DOHH2 (cell line): Measurements from ENCODE around the gene ESPL1.

ENCODE experiments used
- H3F3A ChIP-seq: fragments of 200-600 bp; sonication (generic), shearing (Covaris generic); 2 replicates; pipeline ENCODE4 v1.6.0; 2016; ENCODE audit warnings: antibody characterized with exemption, mild to moderate bottlenecking; ENCODE audit not compliant: control insufficient read depth, insufficient read depth
- H3K27ac ChIP-seq: fragments of 200-600 bp; sonication (generic); 2 replicates; pipeline ENCODE4 v1.5.1; 2014; ENCODE audit warnings: low read depth, mild to moderate bottlenecking, low read length, moderate library complexity
- H3K27me3 ChIP-seq: fragments of 200-600 bp; sonication (generic); 2 replicates; pipeline ENCODE4 v1.6.1; 2014; ENCODE audit warnings: mild to moderate bottlenecking, low read length, mixed read lengths; ENCODE audit not compliant: control insufficient read depth
- H3K36me3 ChIP-seq: fragments of 200-600 bp; sonication (generic); 2 replicates; pipeline ENCODE4 v1.6.1; 2014; ENCODE audit warnings: mild to moderate bottlenecking, low read length, moderate library complexity, mixed read lengths; ENCODE audit not compliant: control insufficient read depth
- H3K4me1 ChIP-seq: fragments of 200-600 bp; sonication (generic); 2 replicates; pipeline ENCODE4 v1.6.1; 2014; ENCODE audit warnings: mild to moderate bottlenecking, low read length, mixed read lengths; ENCODE audit not compliant: control insufficient read depth
- H3K4me2 ChIP-seq: fragments of 200-600 bp; sonication (generic); 2 replicates; pipeline ENCODE4 v1.6.0; 2014; ENCODE audit warnings: mild to moderate bottlenecking, low read length, moderate library complexity
- H3K4me3 ChIP-seq: fragments of 200-600 bp; sonication (generic); 2 replicates; pipeline ENCODE4 v1.5.1; 2014; ENCODE audit warnings: mild to moderate bottlenecking, low read length, mixed read lengths
- H3K79me2 ChIP-seq: fragments of 200-600 bp; sonication (generic); 2 replicates; pipeline ENCODE4 v1.6.1; 2014; ENCODE audit warnings: mild to moderate bottlenecking, low read length, mixed read lengths; ENCODE audit not compliant: control insufficient read depth
- H3K9me2 ChIP-seq: fragments of 200-600 bp; sonication (generic); replicated peaks from 2 replicates; pipeline ENCODE4 v1.6.1; 2014; ENCODE audit warnings: mild to moderate bottlenecking, low read length, mixed read lengths; ENCODE audit not compliant: control insufficient read depth
- H3K9me3 ChIP-seq: fragments of 200-600 bp; sonication (generic); 2 replicates; pipeline ENCODE4 v1.6.1; 2014; ENCODE audit warnings: antibody characterized with exemption, low read length, mixed read lengths; ENCODE audit not compliant: control insufficient read depth, insufficient read depth
- H4K20me1 ChIP-seq: fragments of 200-600 bp; sonication (generic); 2 replicates; pipeline ENCODE4 v1.6.0; 2014; ENCODE audit warnings: low read depth, mild to moderate bottlenecking, antibody characterized with exemption, low read length, moderate library complexity; ENCODE audit not compliant: control insufficient read depth, insufficient read depth
- EZH2phosphoT487 ChIP-seq: fragments of 200-600 bp; sonication (generic); IDR thresholded peaks from 2 replicates; pipeline ENCODE4 v1.6.1; 2017; ENCODE audit warnings: borderline replicate concordance, mild to moderate bottlenecking, antibody characterized with exemption, low read length, moderate library complexity, mixed read lengths
- TF ChIP-seq, protein P1 (sequence below): fragments of 200-600 bp; sonication (generic); IDR thresholded peaks from one replicate; pipeline ENCODE4 v1.5.1; 2014; ENCODE audit warnings: antibody characterized with exemption, mild to moderate bottlenecking, low read depth, low read length; ENCODE audit not compliant: poor library complexity, severe bottlenecking

Gene ESPL1

DNA sequence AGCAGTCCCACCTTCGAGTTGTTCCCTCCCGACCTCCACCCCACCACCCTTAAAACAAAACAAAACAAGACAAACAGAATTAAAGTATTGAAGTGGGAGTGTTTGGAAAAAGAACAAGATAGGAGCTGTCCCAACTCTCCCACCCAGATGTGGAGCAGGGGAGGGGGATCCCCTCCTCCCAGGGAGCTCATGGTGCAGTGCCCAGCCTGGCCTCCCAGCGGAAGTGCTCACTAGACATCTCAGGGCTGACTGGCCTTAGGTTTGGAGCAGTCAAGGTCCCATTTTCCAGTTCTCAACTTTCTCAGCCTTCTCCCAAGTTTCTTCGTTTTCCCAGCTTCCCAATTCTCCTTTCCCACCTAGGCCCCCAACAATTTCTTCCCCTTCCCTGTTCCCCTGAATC lies 65.2 kb downstream of the ESPL1 start:
- H3K9me2 ChIP-seq: no peaks in the 10 kb centered on the region
- no peaks in the 10 kb centered on the region for H3K9me3 ChIP-seq
- no peaks in the 10 kb centered on the region for H3K79me2 ChIP-seq
- H3F3A ChIP-seq: no peaks in the 10 kb centered on the region
- no peaks in the 10 kb centered on the region for H3K36me3 ChIP-seq
- TF ChIP-seq, protein P1, sequence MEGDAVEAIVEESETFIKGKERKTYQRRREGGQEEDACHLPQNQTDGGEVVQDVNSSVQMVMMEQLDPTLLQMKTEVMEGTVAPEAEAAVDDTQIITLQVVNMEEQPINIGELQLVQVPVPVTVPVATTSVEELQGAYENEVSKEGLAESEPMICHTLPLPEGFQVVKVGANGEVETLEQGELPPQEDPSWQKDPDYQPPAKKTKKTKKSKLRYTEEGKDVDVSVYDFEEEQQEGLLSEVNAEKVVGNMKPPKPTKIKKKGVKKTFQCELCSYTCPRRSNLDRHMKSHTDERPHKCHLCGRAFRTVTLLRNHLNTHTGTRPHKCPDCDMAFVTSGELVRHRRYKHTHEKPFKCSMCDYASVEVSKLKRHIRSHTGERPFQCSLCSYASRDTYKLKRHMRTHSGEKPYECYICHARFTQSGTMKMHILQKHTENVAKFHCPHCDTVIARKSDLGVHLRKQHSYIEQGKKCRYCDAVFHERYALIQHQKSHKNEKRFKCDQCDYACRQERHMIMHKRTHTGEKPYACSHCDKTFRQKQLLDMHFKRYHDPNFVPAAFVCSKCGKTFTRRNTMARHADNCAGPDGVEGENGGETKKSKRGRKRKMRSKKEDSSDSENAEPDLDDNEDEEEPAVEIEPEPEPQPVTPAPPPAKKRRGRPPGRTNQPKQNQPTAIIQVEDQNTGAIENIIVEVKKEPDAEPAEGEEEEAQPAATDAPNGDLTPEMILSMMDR: no peak
- TF ChIP-seq EZH2phosphoT487: no peak
- H3K4me3 ChIP-seq: no peak overlapping the region
- no peak overlapping the region for H3K4me2 ChIP-seq
- peaks cover 30% of the 10 kb centered on the region for H3K4me1 ChIP-seq
- H3K27ac ChIP-seq: no peak overlapping the region
- no peaks in the 10 kb centered on the region for H4K20me1 ChIP-seq
- H3K27me3 ChIP-seq: peaks cover 23% of the 10 kb centered on the region

DNA sequence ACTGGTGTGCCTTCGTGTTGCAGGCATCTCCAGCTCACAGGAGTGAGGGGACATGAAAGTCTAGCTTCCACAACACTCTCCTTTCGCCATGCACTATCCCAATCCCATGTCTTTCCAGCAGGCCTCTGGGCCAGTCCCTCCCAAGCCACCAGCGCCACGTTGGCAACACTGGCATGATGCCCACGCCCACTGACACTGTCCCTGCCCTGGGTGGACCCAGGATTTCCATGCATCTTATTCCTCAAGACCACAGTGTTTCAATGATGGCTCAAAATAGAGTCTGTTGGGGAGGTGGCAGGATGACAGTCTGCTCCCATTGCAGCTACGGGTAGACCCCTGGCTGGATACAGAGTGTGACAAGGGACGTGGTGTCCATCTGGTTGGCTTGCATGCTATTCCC lies 65.7 kb downstream of the ESPL1 start:
- peaks cover 35% of the 10 kb centered on the region for H3K4me1 ChIP-seq
- no peaks in the 10 kb centered on the region for H3K9me3 ChIP-seq
- H3K27ac ChIP-seq: no peak overlapping the region
- H3K9me2 ChIP-seq: no peaks in the 10 kb centered on the region
- H3K79me2 ChIP-seq: no peaks in the 10 kb centered on the region
- H3K4me3 ChIP-seq: no peak overlapping the region
- TF ChIP-seq EZH2phosphoT487: no peak
- TF ChIP-seq, protein P1: no peak
- H4K20me1 ChIP-seq: no peaks in the 10 kb centered on the region
- no peaks in the 10 kb centered on the region for H3K36me3 ChIP-seq
- H3F3A ChIP-seq: no peaks in the 10 kb centered on the region
- H3K27me3 ChIP-seq: peaks cover 23% of the 10 kb centered on the region
- no peak overlapping the region for H3K4me2 ChIP-seq

DNA sequence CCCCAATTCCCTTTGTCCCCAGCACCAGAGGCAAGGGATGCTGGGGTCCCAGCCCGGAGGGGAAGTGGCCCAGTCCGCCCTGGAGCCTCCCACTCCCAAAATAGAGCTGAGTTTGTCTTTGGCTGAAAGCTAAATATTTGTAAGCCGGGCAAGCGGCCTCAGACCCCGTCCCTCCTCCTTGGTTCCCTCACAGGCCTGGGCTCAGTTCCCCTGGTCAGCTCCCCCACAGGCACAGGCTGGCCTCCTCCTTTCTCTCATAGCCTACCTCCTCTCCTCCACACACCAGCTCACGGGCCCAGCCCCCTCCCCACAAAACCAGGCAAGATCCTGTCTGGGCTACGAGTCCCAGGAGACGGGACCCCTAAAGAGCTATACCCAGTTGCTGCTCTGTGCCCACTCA lies 66.7 kb downstream of the ESPL1 start:
- Histone ChIP-seq H4K20me1 (no peaks in the 10 kb centered on the region), H3K27ac (no peak overlapping the region), H3K4me2 (no peak overlapping the region), H3K27me3 (peaks cover 23% of the 10 kb centered on the region), H3K79me2 (no peaks in the 10 kb centered on the region), H3K4me1 (peaks cover 35% of the 10 kb centered on the region), H3K9me3 (no peaks in the 10 kb centered on the region), H3F3A (no peaks in the 10 kb centered on the region), H3K9me2 (no peaks in the 10 kb centered on the region), H3K36me3 (no peaks in the 10 kb centered on the region), H3K4me3 (no peak overlapping the region)
- TF ChIP-seq, protein P1: no peak
- no peak for TF ChIP-seq EZH2phosphoT487
